Chondrocyte (in vitro differentiated cells): Measurements from ENCODE around the gene GALR1. TPM values are rescaled to one million over a fixed set of nuclear protein-coding genes. Genes with fewer than 3 reads are reported as not detected.

Experiments
- DNase-seq: peaks from one replicate; pipeline ENCODE4 v3.0.0; 2021; ENCODE audit warnings: mixed read lengths, low spot score
- H3K27ac Mint-ChIP-seq: one replicate; pipeline ENCODE4 v1.8.0; 2021; ENCODE audit warnings: mild to moderate bottlenecking, moderate library complexity, mixed read lengths; ENCODE audit not compliant: unreplicated experiment
- H3K27me3 Mint-ChIP-seq: 2 replicates; pipeline ENCODE4 v1.8.0; 2021; ENCODE audit warnings: low read depth, mixed read lengths
- H3K36me3 Mint-ChIP-seq: 2 replicates; pipeline ENCODE4 v1.8.0; 2021; ENCODE audit warnings: low read depth, mixed read lengths
- H3K4me1 Mint-ChIP-seq: 2 replicates; pipeline ENCODE4 v1.8.0; 2021; ENCODE audit warnings: low read depth, mild to moderate bottlenecking, mixed read lengths
- H3K4me3 Mint-ChIP-seq: one replicate; pipeline ENCODE4 v1.8.0; 2021; ENCODE audit warnings: mild to moderate bottlenecking, moderate library complexity, mixed read lengths; ENCODE audit not compliant: unreplicated experiment
- H3K9me3 Mint-ChIP-seq: 2 replicates; pipeline ENCODE4 v1.8.0; 2021; ENCODE audit warnings: low read depth, mixed read lengths
- long read RNA-seq: library from polyadenylated mRNA; stranded (forward); transcript quantifications from one replicate; pipeline ENCODE4 v2.0.0, GENCODE V29; 2021
- total RNA-seq: library from RNA; stranded (reverse); gene quantifications from 3 replicates; pipeline ENCODE4 v1.2.1, GENCODE V29; 2021
- TF ChIP-seq, protein P1 (sequence below): fragments of 200-600 bp; sonication (generic); IDR thresholded peaks from 2 replicates; pipeline ENCODE4 v1.5.0; 2021; ENCODE audit warnings: antibody characterized with exemption, mild to moderate bottlenecking, moderate library complexity

GALR1 gene, protein sequence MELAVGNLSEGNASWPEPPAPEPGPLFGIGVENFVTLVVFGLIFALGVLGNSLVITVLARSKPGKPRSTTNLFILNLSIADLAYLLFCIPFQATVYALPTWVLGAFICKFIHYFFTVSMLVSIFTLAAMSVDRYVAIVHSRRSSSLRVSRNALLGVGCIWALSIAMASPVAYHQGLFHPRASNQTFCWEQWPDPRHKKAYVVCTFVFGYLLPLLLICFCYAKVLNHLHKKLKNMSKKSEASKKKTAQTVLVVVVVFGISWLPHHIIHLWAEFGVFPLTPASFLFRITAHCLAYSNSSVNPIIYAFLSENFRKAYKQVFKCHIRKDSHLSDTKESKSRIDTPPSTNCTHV
- total RNA-seq, result not detected in 3 replicates
- long read RNA-seq, result 0 reads

DNA sequence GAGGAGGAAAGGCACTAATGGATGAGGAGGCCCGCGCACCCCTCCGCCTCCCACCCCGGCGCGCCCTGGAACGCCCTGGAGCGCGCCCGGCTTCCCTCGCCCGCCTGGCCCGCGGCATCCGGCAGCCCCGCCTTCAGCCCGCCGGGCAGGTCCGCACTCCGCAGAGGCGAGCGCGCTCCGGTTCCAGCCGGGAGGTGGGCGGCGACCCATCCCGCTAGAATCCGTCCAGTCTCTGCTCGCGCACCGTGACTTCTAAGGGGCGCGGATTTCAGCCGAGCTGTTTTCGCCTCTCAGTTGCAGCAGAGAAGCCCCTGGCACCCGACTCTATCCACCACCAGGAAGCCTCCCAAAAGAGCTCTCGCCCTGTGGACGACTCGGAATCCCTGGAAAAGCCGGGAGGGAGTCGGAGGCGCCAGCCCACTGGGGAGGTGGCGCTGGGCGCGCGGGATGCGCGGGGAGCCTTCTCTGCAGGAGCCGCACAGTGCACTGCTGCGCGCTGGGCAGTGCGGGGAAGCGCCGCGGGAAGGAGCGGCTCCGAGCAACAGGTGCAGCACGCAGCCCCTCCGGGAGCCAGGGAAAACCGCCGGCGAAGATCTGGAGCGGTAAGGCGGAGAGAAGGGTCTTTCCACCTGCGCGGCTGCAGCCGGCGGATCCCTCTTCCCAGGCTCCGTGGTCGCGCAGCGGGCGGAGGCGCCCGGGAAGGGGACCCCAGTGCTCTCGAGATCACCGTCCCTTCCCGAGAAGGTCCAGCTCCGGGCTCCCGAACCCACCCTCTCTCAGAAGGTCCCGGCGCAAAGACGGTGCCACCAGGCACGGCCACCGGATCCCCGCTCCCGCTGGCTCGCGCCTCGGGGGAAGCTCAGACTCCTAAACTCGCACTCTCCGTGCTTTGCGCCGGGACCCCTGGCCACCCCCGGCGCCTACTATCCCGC is at the start of gene GALR1:
Gene GALR1, plus strand, starts transcription at position 280 of the 932 bp plus-strand sequence. CDS start 701 bp downstream, outside the sequence.
- DNase-seq, result no peak
- Mint-ChIP-seq H3K9me3 (peaks cover 17% of the 10 kb centered on the region), H3K4me1 (peaks cover 13% of the 10 kb centered on the region), H3K4me3 (peak within 1 kb of the TSS; percentile 66), H3K27ac (no peak within 1 kb of the TSS), H3K36me3 (peaks cover 1% of the 10 kb centered on the region), H3K27me3 (peaks cover 71% of the 10 kb centered on the region)
- TF ChIP-seq, protein P1, sequence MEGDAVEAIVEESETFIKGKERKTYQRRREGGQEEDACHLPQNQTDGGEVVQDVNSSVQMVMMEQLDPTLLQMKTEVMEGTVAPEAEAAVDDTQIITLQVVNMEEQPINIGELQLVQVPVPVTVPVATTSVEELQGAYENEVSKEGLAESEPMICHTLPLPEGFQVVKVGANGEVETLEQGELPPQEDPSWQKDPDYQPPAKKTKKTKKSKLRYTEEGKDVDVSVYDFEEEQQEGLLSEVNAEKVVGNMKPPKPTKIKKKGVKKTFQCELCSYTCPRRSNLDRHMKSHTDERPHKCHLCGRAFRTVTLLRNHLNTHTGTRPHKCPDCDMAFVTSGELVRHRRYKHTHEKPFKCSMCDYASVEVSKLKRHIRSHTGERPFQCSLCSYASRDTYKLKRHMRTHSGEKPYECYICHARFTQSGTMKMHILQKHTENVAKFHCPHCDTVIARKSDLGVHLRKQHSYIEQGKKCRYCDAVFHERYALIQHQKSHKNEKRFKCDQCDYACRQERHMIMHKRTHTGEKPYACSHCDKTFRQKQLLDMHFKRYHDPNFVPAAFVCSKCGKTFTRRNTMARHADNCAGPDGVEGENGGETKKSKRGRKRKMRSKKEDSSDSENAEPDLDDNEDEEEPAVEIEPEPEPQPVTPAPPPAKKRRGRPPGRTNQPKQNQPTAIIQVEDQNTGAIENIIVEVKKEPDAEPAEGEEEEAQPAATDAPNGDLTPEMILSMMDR, result no peak

DNA sequence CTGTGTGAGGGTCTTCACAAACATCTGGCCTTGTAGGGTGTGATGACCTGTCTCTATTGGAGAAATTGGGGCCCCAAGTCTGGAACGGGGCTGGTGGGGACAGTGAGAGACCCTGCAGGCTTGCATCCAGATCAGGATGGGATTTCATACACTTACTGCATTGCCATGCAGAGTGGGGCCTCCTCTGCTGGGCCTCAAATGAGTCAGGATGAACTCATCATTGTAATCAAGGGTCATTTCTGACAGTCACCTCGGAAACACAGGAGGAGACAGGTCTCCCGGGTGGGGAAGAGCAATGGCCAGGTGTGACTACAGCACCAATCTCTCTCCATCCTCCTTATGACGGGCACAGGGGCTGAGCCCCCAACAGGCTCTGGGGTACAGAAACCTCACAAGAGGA is 48.1 kb upstream of the GALR1 start:
- Mint-ChIP-seq H3K36me3 (no peaks in the 10 kb centered on the region), H3K4me3 (no peak overlapping the region), H3K4me1 (peaks cover 2% of the 10 kb centered on the region), H3K9me3 (no peaks in the 10 kb centered on the region), H3K27me3 (peaks cover 7% of the 10 kb centered on the region), H3K27ac (no peak overlapping the region)
- TF ChIP-seq, protein P1, result no peak
- DNase-seq, result no peak

DNA sequence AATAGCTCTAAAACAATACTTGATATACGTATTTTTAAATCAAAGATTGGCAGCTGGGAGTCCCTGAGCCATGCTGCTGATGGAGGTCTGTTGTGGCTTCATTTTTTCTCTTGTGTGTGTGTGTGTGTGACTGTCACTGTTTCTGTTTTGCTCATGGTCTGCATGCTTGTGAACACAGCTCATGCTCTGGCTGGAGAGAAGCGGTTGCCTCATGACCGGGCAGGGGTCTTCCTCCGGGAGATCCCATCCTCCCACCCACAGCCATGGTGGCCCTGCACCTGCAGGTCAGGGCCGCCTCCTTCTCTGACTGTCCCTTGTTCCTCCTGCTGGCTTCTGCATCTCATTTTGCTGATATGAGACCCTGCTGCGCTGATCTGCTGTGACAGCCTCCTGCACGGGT is 47.3 kb upstream of the GALR1 start:
- no peak for DNase-seq
- H3K27me3 Mint-ChIP-seq, result peaks cover 7% of the 10 kb centered on the region
- H3K27ac Mint-ChIP-seq, result no peak overlapping the region
- H3K4me3 Mint-ChIP-seq, result no peak overlapping the region
- peaks cover 10% of the 10 kb centered on the region for H3K4me1 Mint-ChIP-seq
- no peaks in the 10 kb centered on the region for H3K36me3 Mint-ChIP-seq
- TF ChIP-seq, protein P1, result no peak
- H3K9me3 Mint-ChIP-seq, result no peaks in the 10 kb centered on the region

DNA sequence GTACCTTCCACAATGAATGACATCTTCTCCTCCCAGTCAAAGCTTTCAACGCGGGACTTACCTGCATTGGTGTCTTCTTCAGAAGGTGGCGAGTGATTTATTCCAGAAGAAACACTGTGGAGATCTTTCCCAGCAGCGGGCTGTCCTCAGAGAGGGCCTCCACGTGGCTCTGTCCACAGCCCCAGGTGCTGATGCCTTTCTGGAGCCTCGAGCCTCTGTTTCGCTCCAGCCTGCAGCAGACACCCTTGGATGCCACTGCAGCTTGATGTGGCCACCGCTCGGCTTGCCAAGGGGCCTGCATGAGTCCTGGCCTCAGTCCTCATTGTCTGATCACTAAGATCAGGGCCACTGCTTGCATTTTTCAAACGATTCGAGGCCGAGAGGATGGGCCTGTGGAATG is 46.6 kb upstream of the GALR1 start:
- TF ChIP-seq, protein P1, result no peak
- no peaks in the 10 kb centered on the region for H3K36me3 Mint-ChIP-seq
- no peak overlapping the region for H3K27ac Mint-ChIP-seq
- H3K9me3 Mint-ChIP-seq, result no peaks in the 10 kb centered on the region
- no peak for DNase-seq
- peaks cover 16% of the 10 kb centered on the region for H3K4me1 Mint-ChIP-seq
- H3K27me3 Mint-ChIP-seq, result peaks cover 7% of the 10 kb centered on the region
- H3K4me3 Mint-ChIP-seq, result no peak overlapping the region

DNA sequence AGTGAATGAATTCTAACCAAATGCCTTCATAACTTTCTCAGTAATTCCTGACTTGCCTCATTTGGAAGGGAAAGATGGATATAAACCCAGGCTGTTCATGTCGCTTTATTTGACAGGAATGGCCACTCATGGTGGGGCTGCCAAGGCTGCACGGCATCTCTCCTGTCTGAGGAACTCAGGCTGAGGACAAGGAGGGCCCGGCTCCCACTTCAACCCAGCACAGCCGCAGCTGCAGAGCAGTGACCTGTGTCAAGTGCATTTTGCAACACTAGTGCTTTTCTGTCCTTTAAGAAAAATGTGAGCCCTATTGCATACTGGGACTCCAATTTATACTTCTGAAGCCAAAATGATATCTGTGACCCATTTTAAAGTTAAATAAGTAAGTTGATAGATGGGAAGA is 45.8 kb upstream of the GALR1 start:
- TF ChIP-seq, protein P1, result no peak
- Mint-ChIP-seq H3K4me3 (no peak overlapping the region), H3K27me3 (peaks cover 6% of the 10 kb centered on the region), H3K27ac (no peak overlapping the region), H3K36me3 (no peaks in the 10 kb centered on the region), H3K9me3 (no peaks in the 10 kb centered on the region), H3K4me1 (peaks cover 24% of the 10 kb centered on the region)
- no peak for DNase-seq
